HEK293 (cell line): ENCODE data around the gene MED15.
A peak's percentile ranks its signal among the peaks of the same experiment; 100 is the strongest.

Experiments
- CTCF ChIA-PET: fragments of 350-600 bp; formaldehyde crosslinking; extraction: SDS; loops from one replicate; lab custom pipeline; 2021; ENCODE audit warnings: antibody characterized with exemption; lab: Yijun Ruan, JAX
- POLR2A ChIA-PET: fragments of 300-600 bp; formaldehyde crosslinking; extraction: SDS; loops from one replicate; lab custom pipeline; 2020; ENCODE audit warnings: antibody characterized with exemption, inconsistent platforms; lab: Yijun Ruan, JAX
- H3K27ac ChIP-seq: fragments of 200-500 bp; sonication (Bioruptor generic); 2 replicates; pipeline ENCODE4 v1.5.1; 2014; ENCODE audit warnings: low read depth, low read length, control low read depth, inconsistent platforms; ENCODE audit errors: extremely low read depth
- H3K36me3 ChIP-seq, 2 experiments: fragments of 200-500 bp in 1 of 2; sonication (Bioruptor generic) in 1 of 2; 1 replicate in 1 of 2; 2 replicates in 1 of 2; pipeline ENCODE4 v1.5.1; 2014 to 2017; ENCODE audit warnings: inconsistent platforms in 2 of 2, low read length in 2 of 2; ENCODE audit not compliant: control insufficient read depth in 2 of 2, insufficient read depth in 1 of 2
- H3K4me1 ChIP-seq: fragments of 200-500 bp; sonication (Bioruptor generic); 2 replicates; pipeline ENCODE4 v1.5.1; 2014; ENCODE audit warnings: mild to moderate bottlenecking, low read length, inconsistent platforms; ENCODE audit not compliant: control insufficient read depth, insufficient read depth
- H3K4me3 ChIP-seq: 2 replicates; pipeline ENCODE4 v1.5.1; 2011; ENCODE audit warnings: low read depth, mild to moderate bottlenecking, control low read depth, low read length, moderate library complexity
- H3K9me3 ChIP-seq: fragments of 200-500 bp; sonication (Bioruptor generic); 2 replicates; pipeline ENCODE4 v1.5.1; 2014; ENCODE audit warnings: low read depth, low read length, inconsistent platforms; ENCODE audit not compliant: control insufficient read depth, insufficient read depth
- EGR2 ChIP-seq: fragments of 450-650 bp; formaldehyde crosslinking; IDR thresholded peaks from 2 replicates; pipeline ENCODE4 v1.5.1; 2016; ENCODE audit warnings: low read depth, missing biosample characterization, missing genetic modification characterization
- INSM2 ChIP-seq: fragments of 450-650 bp; formaldehyde crosslinking; IDR thresholded peaks from 2 replicates; pipeline ENCODE4 v1.5.1; 2016; ENCODE audit warnings: missing biosample characterization, missing genetic modification characterization
- KLF17 ChIP-seq: fragments of 450-650 bp; formaldehyde crosslinking; IDR thresholded peaks from 2 replicates; pipeline ENCODE4 v1.5.1; 2016; ENCODE audit warnings: missing biosample characterization, missing genetic modification characterization
- KLF7 ChIP-seq: fragments of 450-650 bp; formaldehyde crosslinking; IDR thresholded peaks from 2 replicates; pipeline ENCODE4 v1.5.1; 2016; ENCODE audit warnings: missing biosample characterization, missing genetic modification characterization, borderline replicate concordance
- KLF8 ChIP-seq: fragments of 450-650 bp; formaldehyde crosslinking; IDR thresholded peaks from 2 replicates; pipeline ENCODE4 v1.5.1; 2016; ENCODE audit warnings: missing biosample characterization, missing genetic modification characterization
- PRDM2 ChIP-seq: fragments of 450-650 bp; formaldehyde crosslinking; IDR thresholded peaks from 2 replicates; pipeline ENCODE4 v1.5.1; 2016; ENCODE audit warnings: missing biosample characterization, missing genetic modification characterization, borderline replicate concordance
- TSHZ1 ChIP-seq: fragments of 450-650 bp; formaldehyde crosslinking; IDR thresholded peaks from 2 replicates; pipeline ENCODE4 v1.5.1; 2016; ENCODE audit warnings: missing biosample characterization, missing genetic modification characterization, borderline replicate concordance
- WT1 ChIP-seq: fragments of 450-650 bp; formaldehyde crosslinking; IDR thresholded peaks from 2 replicates; pipeline ENCODE4 v1.5.1; 2016; ENCODE audit warnings: missing biosample characterization, missing genetic modification characterization
- ZBTB20 ChIP-seq: fragments of 450-650 bp; formaldehyde crosslinking; IDR thresholded peaks from 2 replicates; pipeline ENCODE4 v1.5.1; 2016; ENCODE audit warnings: missing biosample characterization, missing genetic modification characterization
- ZNF121 ChIP-seq: fragments of 450-650 bp; formaldehyde crosslinking; IDR thresholded peaks from 2 replicates; pipeline ENCODE4 v1.5.1; 2016; ENCODE audit warnings: missing biosample characterization, missing genetic modification characterization
- ZNF184 ChIP-seq: fragments of 450-650 bp; IDR thresholded peaks from 2 replicates; pipeline ENCODE4 v1.5.1; 2018; ENCODE audit warnings: missing biosample characterization, mild to moderate bottlenecking, missing genetic modification characterization
- ZNF214 ChIP-seq: fragments of 450-650 bp; formaldehyde crosslinking; IDR thresholded peaks from 2 replicates; pipeline ENCODE4 v1.5.1; 2017; ENCODE audit warnings: missing biosample characterization, mild to moderate bottlenecking, missing genetic modification characterization, borderline replicate concordance
- ZNF24 ChIP-seq: fragments of 450-650 bp; formaldehyde crosslinking; IDR thresholded peaks from 2 replicates; pipeline ENCODE4 v1.5.1; 2016; ENCODE audit warnings: missing biosample characterization, missing genetic modification characterization
- ZNF302 ChIP-seq: fragments of 450-650 bp; formaldehyde crosslinking; IDR thresholded peaks from 2 replicates; pipeline ENCODE4 v1.5.1; 2016; ENCODE audit warnings: missing biosample characterization, missing genetic modification characterization, low read depth
- ZNF341 ChIP-seq: fragments of 450-650 bp; formaldehyde crosslinking; IDR thresholded peaks from 2 replicates; pipeline ENCODE4; 2016; ENCODE audit warnings: low read depth, missing biosample characterization, missing genetic modification characterization
- ZNF362 ChIP-seq: fragments of 450-650 bp; formaldehyde crosslinking; IDR thresholded peaks from 2 replicates; pipeline ENCODE4 v1.5.1; 2016; ENCODE audit warnings: missing biosample characterization, missing genetic modification characterization
- ZNF394 ChIP-seq: fragments of 450-650 bp; formaldehyde crosslinking; IDR thresholded peaks from 2 replicates; pipeline ENCODE4 v1.5.1; 2016; ENCODE audit warnings: missing biosample characterization, missing genetic modification characterization, mild to moderate bottlenecking, moderate library complexity, borderline replicate concordance
- ZNF529 ChIP-seq: fragments of 450-650 bp; formaldehyde crosslinking; IDR thresholded peaks from 2 replicates; pipeline ENCODE4 v1.5.1; 2017; ENCODE audit warnings: missing genetic modification characterization, missing biosample characterization; ENCODE audit not compliant: insufficient replicate concordance
- ZNF571 ChIP-seq: fragments of 450-650 bp; formaldehyde crosslinking; IDR thresholded peaks from 2 replicates; pipeline ENCODE4 v1.5.0; 2017; ENCODE audit warnings: missing biosample characterization, missing genetic modification characterization
- ZNF785 ChIP-seq: fragments of 450-650 bp; formaldehyde crosslinking; IDR thresholded peaks from 2 replicates; pipeline ENCODE4 v1.5.1; 2016; ENCODE audit warnings: missing biosample characterization, missing genetic modification characterization

Gene MED15

GRCh38 chr22:20600137-20600673 lies 92.8 kb downstream of the MED15 start:
- Histone ChIP-seq H3K36me3 (no peaks in the 10 kb centered on the region), H3K4me1 (no peaks in the 10 kb centered on the region), H3K4me3 (no peak overlapping the region), H3K27ac (no peak overlapping the region), H3K9me3 (no peaks in the 10 kb centered on the region)
- no peak for TF ChIP-seq KLF8
- no peak for TF ChIP-seq ZNF785 (tag by site-specific recombination)
- no peak for TF ChIP-seq ZBTB20 (tag by site-specific recombination)
- TF ChIP-seq ZNF362 = no peak
- TF ChIP-seq INSM2 (tag by site-specific recombination) = no peak
- no peak for TF ChIP-seq KLF7 (tag by site-specific recombination)
- TF ChIP-seq ZNF302 (tag by site-specific recombination) = no peak
- TF ChIP-seq ZNF24 (tag by site-specific recombination) = no peak
- no peak for TF ChIP-seq ZNF529 (tag by site-specific recombination)
- TF ChIP-seq EGR2 (tag by site-specific recombination) = no peak
- no peak for TF ChIP-seq KLF17 (tag by site-specific recombination)
- no peak for TF ChIP-seq ZNF184 (tag by site-specific recombination)
- no peak for TF ChIP-seq WT1 (tag by site-specific recombination)
- no peak for TF ChIP-seq ZNF341
- no peak for TF ChIP-seq ZNF394
- TF ChIP-seq PRDM2 (tag by site-specific recombination) = no peak
- POLR2A ChIA-PET = no interaction called here
- CTCF ChIA-PET = interaction anchor here (1.6 kb wide), 1 partner anchor 35 kb away, joined by 3 read pairs; no protein-coding TSS in a partner anchor

GRCh38 chr22:20601308-20601707 lies 93.9 kb downstream of the MED15 start:
- ChIA-PET POLR2A (interaction anchor here (0.7 kb wide), 1 partner anchor 40 kb away, joined by 4 read pairs; no protein-coding TSS in a partner anchor), CTCF (no interaction called here)
- Histone ChIP-seq H3K9me3 (no peaks in the 10 kb centered on the region), H3K36me3 (no peaks in the 10 kb centered on the region), H3K4me3 (no peak overlapping the region), H3K27ac (no peak overlapping the region), H3K4me1 (no peaks in the 10 kb centered on the region)
- no peak for TF ChIP-seq ZNF214 (tag by site-specific recombination)
- no peak for TF ChIP-seq ZNF571 (tag by site-specific recombination)
- TF ChIP-seq TSHZ1 (tag by site-specific recombination) = no peak
- TF ChIP-seq ZNF121 = peak; percentile 90
